ENCODE results near the gene DDR1. TPM values are rescaled to one million over a fixed set of nuclear protein-coding genes. Genes with fewer than 3 reads are reported as not detected.
A peak's percentile ranks its signal among the peaks of the same experiment; 100 is the strongest.

The DDR1 gene
- total RNA-seq, 1 experiment from 2014 or later = 230 TPM

DNA sequence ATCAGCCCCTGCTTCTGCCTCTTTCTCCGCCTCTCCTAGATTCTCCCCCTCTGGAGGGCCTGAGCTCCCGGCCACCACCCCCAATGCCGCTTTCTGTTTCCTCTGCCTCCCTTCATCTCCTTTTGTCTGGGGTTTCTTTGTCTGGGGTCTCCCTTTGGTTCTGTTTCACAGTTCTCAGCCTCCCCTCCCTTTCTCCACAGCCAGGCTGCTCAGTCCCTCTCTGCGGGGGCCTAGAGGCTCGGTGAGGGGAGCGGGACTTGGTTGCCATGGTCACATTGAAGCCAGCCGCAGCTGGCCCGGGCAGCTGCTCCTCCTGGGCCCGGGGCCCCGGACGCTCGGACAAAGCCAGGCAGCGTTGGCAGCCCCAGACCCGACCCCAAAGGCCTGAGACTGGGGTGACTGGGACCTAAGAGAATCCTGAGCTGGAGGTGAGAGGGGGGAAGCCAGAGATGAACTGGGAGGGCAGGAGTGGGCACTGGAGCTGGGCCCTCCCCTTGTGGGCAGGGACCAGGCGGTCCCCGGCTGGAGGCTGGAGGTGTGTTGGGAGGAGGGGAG lies 3.5 kb upstream of the DDR1 start:
- no peaks in the 10 kb centered on the region for H3K36me3 Mint-ChIP-seq
- ATAC-seq (peak; percentile 17), DNase-seq (ENCODE audit: low spot score) (peak; percentile 77)
- peak overlapping the region; percentile 93 for H3K4me3 Mint-ChIP-seq
- CTCF ChIA-PET = interaction anchor here (0.6 to 13.3 kb wide), 19 partner anchors 9 to 399 kb away, joined by 3 to 164 read pairs (median 4); partner anchors contain the start of gene VARS2
- POLR2A ChIA-PET = interaction anchor here (0.5 to 3.3 kb wide), 12 partner anchors 24 to 192 kb away, joined by 3 to 25 read pairs (median 5); partner anchors contain the start of gene VARS2
- H3K9me3 Mint-ChIP-seq = no peaks in the 10 kb centered on the region
- H3K27me3 Mint-ChIP-seq (ENCODE audit: low read depth) = no peaks in the 10 kb centered on the region
- H3K27ac Mint-ChIP-seq = peak overlapping the region; percentile 88
- TF ChIP-seq ZNF423 (CRISPR knock-in tag; IDR thresholded peaks at IDR 0.05) = 0 out of 2 replicates have a peak, but pooled peaks have one; percentile 37
- TF ChIP-seq ZNF138 (CRISPR knock-in tag; conservative IDR thresholded peaks at IDR 0.05) = no peak
- 0 out of 2 replicates have a peak, but pooled peaks have one; percentile 54 for TF ChIP-seq ERG (CRISPR knock-in tag; IDR thresholded peaks at IDR 0.05)
- TF ChIP-seq ETV6 (CRISPR knock-in tag; IDR thresholded peaks at IDR 0.05) = peak; percentile 45; the same call in 1 of the 2 replicates
- H3K4me1 Mint-ChIP-seq = peaks cover 72% of the 10 kb centered on the region

GRCh38 chr6:30881392-30882203 lies 2.7 kb upstream of the DDR1 start:
- Mint-ChIP-seq H3K9me3 (no peaks in the 10 kb centered on the region), H3K27ac (peak overlapping the region; percentile 75), H3K27me3 (ENCODE audit: low read depth) (no peaks in the 10 kb centered on the region), H3K36me3 (no peaks in the 10 kb centered on the region), H3K4me1 (peaks cover 75% of the 10 kb centered on the region), H3K4me3 (peak overlapping the region; percentile 93)
- POLR2A ChIA-PET = interaction anchor here (0.6 to 3.3 kb wide), 12 partner anchors 24 to 165 kb away, joined by 3 to 25 read pairs (median 4); partner anchors contain the start of genes MDC1 and VARS2
- CTCF ChIA-PET = interaction anchor here (0.8 to 13.3 kb wide), 25 partner anchors 8 to 209 kb away, joined by 3 to 164 read pairs (median 6); partner anchors contain the start of genes DHX16, GTF2H4, MDC1 and VARS2
- ATAC-seq (no peak), DNase-seq (ENCODE audit: low spot score) (peak; percentile 8)
- TF ChIP-seq NFE2L1 (CRISPR knock-in tag; IDR thresholded peaks at IDR 0.05) (peak; percentile 53; the same call in 1 of the 2 replicates), CREB1 (CRISPR knock-in tag; IDR thresholded peaks at IDR 0.05) (no peak)
- TF ChIP-seq, protein P1, sequence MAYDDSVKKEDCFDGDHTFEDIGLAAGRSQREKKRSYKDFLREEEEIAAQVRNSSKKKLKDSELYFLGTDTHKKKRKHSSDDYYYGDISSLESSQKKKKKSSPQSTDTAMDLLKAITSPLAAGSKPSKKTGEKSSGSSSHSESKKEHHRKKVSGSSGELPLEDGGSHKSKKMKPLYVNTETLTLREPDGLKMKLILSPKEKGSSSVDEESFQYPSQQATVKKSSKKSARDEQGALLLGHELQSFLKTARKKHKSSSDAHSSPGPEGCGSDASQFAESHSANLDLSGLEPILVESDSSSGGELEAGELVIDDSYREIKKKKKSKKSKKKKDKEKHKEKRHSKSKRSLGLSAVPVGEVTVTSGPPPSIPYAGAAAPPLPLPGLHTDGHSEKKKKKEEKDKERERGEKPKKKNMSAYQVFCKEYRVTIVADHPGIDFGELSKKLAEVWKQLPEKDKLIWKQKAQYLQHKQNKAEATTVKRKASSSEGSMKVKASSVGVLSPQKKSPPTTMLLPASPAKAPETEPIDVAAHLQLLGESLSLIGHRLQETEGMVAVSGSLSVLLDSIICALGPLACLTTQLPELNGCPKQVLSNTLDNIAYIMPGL (CRISPR knock-in tag; IDR thresholded peaks at IDR 0.05) = 0 out of 2 replicates have a peak, but pooled peaks have one; percentile 20

DNA sequence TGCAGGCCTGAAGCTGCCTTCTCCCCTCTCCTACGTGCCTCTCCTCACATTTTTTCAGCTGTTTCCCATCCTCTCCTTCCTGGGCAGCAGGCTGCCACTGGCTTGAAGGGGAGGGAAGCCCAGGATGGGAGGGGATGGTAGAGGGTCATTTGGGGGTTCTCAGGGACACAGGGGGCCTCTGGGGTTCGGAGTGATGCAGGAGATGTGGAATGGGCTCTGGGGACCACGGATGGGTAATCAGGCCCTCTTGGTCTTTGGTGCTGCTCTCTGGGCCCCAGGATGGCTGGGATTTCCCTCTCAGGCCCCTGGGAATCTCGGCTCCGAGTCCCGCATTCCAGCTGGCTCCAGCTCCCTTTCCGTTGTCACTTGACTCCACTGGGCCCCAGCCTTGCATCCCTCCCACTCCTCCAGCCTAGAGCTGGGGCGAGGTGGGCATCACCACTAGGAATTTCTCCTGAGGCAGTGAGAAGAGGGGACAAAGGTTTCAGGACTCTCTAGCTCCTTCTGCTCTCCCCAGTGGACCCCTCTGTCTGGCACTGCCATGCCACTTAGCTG lies 2.0 kb upstream of the DDR1 start:
- ATAC-seq (peak; percentile 0; the same call in 1 of the 2 replicates), DNase-seq (ENCODE audit: low spot score) (peak; percentile 61)
- peak overlapping the region; percentile 93 for H3K4me3 Mint-ChIP-seq
- peaks cover 76% of the 10 kb centered on the region for H3K4me1 Mint-ChIP-seq
- peak overlapping the region; percentile 75 for H3K27ac Mint-ChIP-seq
- no peaks in the 10 kb centered on the region for H3K9me3 Mint-ChIP-seq
- POLR2A ChIA-PET = interaction anchor here (0.5 to 3.3 kb wide), 10 partner anchors 26 to 316 kb away, joined by 3 to 25 read pairs (median 4); partner anchors contain the start of genes GTF2H4, MDC1 and VARS2
- CTCF ChIA-PET = interaction anchor here (0.8 to 13.3 kb wide), 21 partner anchors 11 to 233 kb away, joined by 3 to 164 read pairs (median 7); partner anchors contain the start of genes DHX16, GTF2H4, MDC1 and PSORS1C1
- H3K27me3 Mint-ChIP-seq (ENCODE audit: low read depth) = no peaks in the 10 kb centered on the region
- H3K36me3 Mint-ChIP-seq = no peaks in the 10 kb centered on the region
- TF ChIP-seq, protein P2, sequence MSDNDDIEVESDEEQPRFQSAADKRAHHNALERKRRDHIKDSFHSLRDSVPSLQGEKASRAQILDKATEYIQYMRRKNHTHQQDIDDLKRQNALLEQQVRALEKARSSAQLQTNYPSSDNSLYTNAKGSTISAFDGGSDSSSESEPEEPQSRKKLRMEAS (CRISPR knock-in tag; IDR thresholded peaks at IDR 0.05) = no peak
- TF ChIP-seq GABPB1 (CRISPR knock-in tag; IDR thresholded peaks at IDR 0.05) = no peak
- peak; percentile 59; the same call in 1 of the 2 replicates for TF ChIP-seq FOXP1 (CRISPR knock-in tag; IDR thresholded peaks at IDR 0.05; ENCODE audit: borderline replicate concordance)
- no peak for TF ChIP-seq ZNF396 (CRISPR knock-in tag; IDR thresholded peaks at IDR 0.05; ENCODE audit: borderline replicate concordance)
- no peak for TF ChIP-seq SMAD4 (CRISPR knock-in tag; IDR thresholded peaks at IDR 0.05)
- no peak for TF ChIP-seq ZNF671 (CRISPR knock-in tag; IDR thresholded peaks at IDR 0.05)
- TF ChIP-seq, protein P1 (CRISPR knock-in tag; IDR thresholded peaks at IDR 0.05) = 0 out of 2 replicates have a peak, but pooled peaks have one; percentile 20
- TF ChIP-seq, protein P3, sequence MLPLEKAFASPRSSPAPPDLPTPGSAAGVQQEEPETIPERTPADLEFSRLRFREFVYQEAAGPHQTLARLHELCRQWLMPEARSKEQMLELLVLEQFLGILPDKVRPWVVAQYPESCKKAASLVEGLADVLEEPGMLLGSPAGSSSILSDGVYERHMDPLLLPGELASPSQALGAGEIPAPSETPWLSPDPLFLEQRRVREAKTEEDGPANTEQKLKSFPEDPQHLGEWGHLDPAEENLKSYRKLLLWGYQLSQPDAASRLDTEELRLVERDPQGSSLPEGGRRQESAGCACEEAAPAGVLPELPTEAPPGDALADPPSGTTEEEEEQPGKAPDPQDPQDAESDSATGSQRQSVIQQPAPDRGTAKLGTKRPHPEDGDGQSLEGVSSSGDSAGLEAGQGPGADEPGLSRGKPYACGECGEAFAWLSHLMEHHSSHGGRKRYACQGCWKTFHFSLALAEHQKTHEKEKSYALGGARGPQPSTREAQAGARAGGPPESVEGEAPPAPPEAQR (CRISPR knock-in tag; IDR thresholded peaks at IDR 0.05) = no peak
- TF ChIP-seq ZBTB21 (CRISPR knock-in tag; IDR thresholded peaks at IDR 0.05; ENCODE audit: borderline replicate concordance) = no peak
- TF ChIP-seq SOX15 (CRISPR knock-in tag; IDR thresholded peaks at IDR 0.05) = no peak
- TF ChIP-seq, protein P4, sequence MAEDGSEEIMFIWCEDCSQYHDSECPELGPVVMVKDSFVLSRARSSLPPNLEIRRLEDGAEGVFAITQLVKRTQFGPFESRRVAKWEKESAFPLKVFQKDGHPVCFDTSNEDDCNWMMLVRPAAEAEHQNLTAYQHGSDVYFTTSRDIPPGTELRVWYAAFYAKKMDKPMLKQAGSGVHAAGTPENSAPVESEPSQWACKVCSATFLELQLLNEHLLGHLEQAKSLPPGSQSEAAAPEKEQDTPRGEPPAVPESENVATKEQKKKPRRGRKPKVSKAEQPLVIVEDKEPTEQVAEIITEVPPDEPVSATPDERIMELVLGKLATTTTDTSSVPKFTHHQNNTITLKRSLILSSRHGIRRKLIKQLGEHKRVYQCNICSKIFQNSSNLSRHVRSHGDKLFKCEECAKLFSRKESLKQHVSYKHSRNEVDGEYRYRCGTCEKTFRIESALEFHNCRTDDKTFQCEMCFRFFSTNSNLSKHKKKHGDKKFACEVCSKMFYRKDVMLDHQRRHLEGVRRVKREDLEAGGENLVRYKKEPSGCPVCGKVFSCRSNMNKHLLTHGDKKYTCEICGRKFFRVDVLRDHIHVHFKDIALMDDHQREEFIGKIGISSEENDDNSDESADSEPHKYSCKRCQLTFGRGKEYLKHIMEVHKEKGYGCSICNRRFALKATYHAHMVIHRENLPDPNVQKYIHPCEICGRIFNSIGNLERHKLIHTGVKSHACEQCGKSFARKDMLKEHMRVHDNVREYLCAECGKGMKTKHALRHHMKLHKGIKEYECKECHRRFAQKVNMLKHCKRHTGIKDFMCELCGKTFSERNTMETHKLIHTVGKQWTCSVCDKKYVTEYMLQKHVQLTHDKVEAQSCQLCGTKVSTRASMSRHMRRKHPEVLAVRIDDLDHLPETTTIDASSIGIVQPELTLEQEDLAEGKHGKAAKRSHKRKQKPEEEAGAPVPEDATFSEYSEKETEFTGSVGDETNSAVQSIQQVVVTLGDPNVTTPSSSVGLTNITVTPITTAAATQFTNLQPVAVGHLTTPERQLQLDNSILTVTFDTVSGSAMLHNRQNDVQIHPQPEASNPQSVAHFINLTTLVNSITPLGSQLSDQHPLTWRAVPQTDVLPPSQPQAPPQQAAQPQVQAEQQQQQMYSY (CRISPR knock-in tag; IDR thresholded peaks at IDR 0.05) = 0 out of 2 replicates have a peak, but pooled peaks have one; percentile 27
- TF ChIP-seq JAZF1 (CRISPR knock-in tag; IDR thresholded peaks at IDR 0.05) = no peak
